HUES64 (cell line): ENCODE measurements around the gene IPO9.
"Not testable (repeated sequence)": the region's sequence is repeated elsewhere in the genome, so short reads cannot be mapped to it uniquely, and the experiment has no call there.

Source experiments
- H3K27ac ChIP-seq: 2 replicates; pipeline ENCODE4 v1.7.0; 2013; ENCODE audit warnings: low read depth, low read length, inconsistent platforms
- H3K27me3 ChIP-seq: 2 replicates; pipeline ENCODE4 v1.6.1; 2013; ENCODE audit warnings: mild to moderate bottlenecking, low read length; ENCODE audit not compliant: insufficient read depth
- H3K36me3 ChIP-seq: 2 replicates; pipeline ENCODE4 v1.6.1; 2013; ENCODE audit warnings: mild to moderate bottlenecking, low read length; ENCODE audit not compliant: insufficient read depth
- H3K4me1 ChIP-seq: 2 replicates; pipeline ENCODE4 v1.6.1; 2013; ENCODE audit warnings: mild to moderate bottlenecking, low read length, moderate library complexity; ENCODE audit not compliant: insufficient read depth
- H3K4me3 ChIP-seq: 2 replicates; pipeline ENCODE4 v1.5.1; 2013; ENCODE audit warnings: mild to moderate bottlenecking, low read length, moderate library complexity
- H3K9ac ChIP-seq: 2 replicates; pipeline ENCODE4 v1.6.1; 2013; ENCODE audit warnings: mild to moderate bottlenecking, low read depth, low read length
- H3K9me3 ChIP-seq: 2 replicates; pipeline ENCODE4 v1.6.1; 2013; ENCODE audit warnings: low read depth, low read length; ENCODE audit not compliant: insufficient read depth
- WGBS: fragments of 150-250, 120-280 bp; methylation state at CpG from one replicate; pipeline ENCODE4 v1.1.7; 2013; ENCODE audit warnings: missing lambda C conversion rate; 5-methylcytosine and 5-hydroxymethylcytosine counted together

IPO9 gene

DNA sequence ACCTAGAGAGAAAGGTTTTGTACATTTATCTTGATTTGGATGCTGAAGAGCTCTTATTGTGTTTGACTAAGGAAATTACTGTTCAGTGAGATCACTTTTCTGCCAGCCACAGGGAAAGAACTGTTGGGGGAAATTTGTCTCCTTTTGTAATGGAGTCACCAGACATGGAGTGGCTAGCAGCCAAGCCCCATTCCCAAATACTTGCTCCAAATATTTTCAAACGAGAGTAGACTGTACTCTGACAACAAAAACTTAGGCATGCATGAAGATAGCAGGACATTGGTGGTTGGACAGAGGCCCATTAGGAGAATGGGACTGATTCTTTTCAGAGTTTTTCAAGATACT, 21.1 kb downstream of the IPO9 start:
- H3K4me3 ChIP-seq, result no peak overlapping the region
- no peaks in the 10 kb centered on the region for H3K27me3 ChIP-seq
- H3K4me1 ChIP-seq, result no peaks in the 10 kb centered on the region; the same call in 1 of the 2 replicates
- no peak overlapping the region for H3K27ac ChIP-seq
- H3K9me3 ChIP-seq, result no peaks in the 10 kb centered on the region
- no peak overlapping the region for H3K9ac ChIP-seq
- WGBS, result 100% methylated on average over 1 of the region's 1 CpG
- peaks cover 83% of the 10 kb centered on the region for H3K36me3 ChIP-seq

DNA sequence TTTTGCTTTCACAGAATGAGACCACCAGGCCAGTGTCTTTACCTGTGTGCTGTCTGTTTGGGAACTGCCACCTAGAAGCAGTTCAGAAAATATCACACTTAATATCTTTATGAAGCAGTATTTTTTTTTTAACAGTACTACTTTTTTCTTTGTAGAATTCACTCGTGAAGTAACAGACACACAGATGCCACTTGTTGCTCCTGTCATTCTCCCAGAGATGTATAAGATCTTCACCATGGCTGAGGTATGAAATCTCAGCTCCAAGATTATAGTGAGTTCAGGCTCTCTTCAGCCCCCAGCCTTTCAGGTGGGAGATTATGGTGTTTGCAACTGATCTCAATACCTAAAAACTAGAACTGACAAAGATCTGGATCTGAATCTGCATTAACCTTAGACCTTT, 23.0 kb downstream of the IPO9 start:
- Histone ChIP-seq H3K4me1 (no peaks in the 10 kb centered on the region; the same call in 1 of the 2 replicates), H3K27me3 (no peaks in the 10 kb centered on the region), H3K9ac (no peak overlapping the region), H3K36me3 (peaks cover 98% of the 10 kb centered on the region), H3K9me3 (no peaks in the 10 kb centered on the region), H3K27ac (no peak overlapping the region), H3K4me3 (no peak overlapping the region)
- WGBS, result 91% methylated on average over 1 of the region's 1 CpG

- H3K4me3 ChIP-seq, H3K9ac ChIP-seq, H3K27me3 ChIP-seq, H3K27ac ChIP-seq, H3K4me1 ChIP-seq, H3K9me3 ChIP-seq: not testable (repeated sequence)
- peaks cover 98% of the 10 kb centered on the region for H3K36me3 ChIP-seq
- 94% methylated on average over 2 of the region's 2 CpGs for WGBS
Observed at GRCh38 chr1:201856722-201857121, 27.8 kb downstream of the IPO9 start.

GRCh38 chr1:201859424-201859823, 30.5 kb downstream of the IPO9 start:
- 93% methylated on average over 4 of the region's 5 CpGs for WGBS

GRCh38 chr1:201861448-201861847, 32.5 kb downstream of the IPO9 start:
- Histone ChIP-seq H3K27ac (no peak overlapping the region), H3K9me3 (no peaks in the 10 kb centered on the region), H3K36me3 (peaks cover 97% of the 10 kb centered on the region), H3K4me1 (no peaks in the 10 kb centered on the region), H3K9ac (no peak overlapping the region), H3K27me3 (no peaks in the 10 kb centered on the region), H3K4me3 (no peak overlapping the region)
- WGBS, result 100% methylated on average over 6 of the region's 7 CpGs

More at GRCh38 chr1:201859424-201859823, 30.5 kb downstream of the IPO9 start:
- H3K27ac ChIP-seq, result no peak overlapping the region
- H3K9me3 ChIP-seq, result no peaks in the 10 kb centered on the region
- H3K36me3 ChIP-seq, result peaks cover 97% of the 10 kb centered on the region
- H3K4me1 ChIP-seq, result no peaks in the 10 kb centered on the region
- no peaks in the 10 kb centered on the region for H3K27me3 ChIP-seq
- H3K9ac ChIP-seq, result no peak overlapping the region
- H3K4me3 ChIP-seq, result no peak overlapping the region

DNA sequence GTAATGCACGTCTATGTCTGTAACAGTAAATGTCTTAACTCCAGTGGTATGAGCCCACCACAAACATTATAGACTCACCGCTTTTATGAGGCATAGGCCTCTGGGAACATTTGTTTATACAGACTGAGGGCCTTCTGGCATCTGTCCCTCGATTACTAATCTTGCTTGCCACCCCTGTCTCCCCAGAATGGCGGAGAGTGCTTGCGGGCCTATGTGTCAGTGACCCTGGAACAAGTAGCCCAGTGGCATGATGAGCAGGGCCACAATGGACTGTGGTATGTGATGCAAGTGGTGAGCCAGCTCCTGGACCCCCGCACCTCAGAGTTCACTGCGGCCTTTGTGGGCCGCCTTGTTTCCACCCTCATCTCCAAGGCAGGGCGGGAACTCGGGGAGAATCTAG, 41.4 kb downstream of the IPO9 start:
- no peaks in the 10 kb centered on the region for H3K4me1 ChIP-seq
- H3K27ac ChIP-seq, result no peak overlapping the region
- no peaks in the 10 kb centered on the region for H3K27me3 ChIP-seq
- H3K4me3 ChIP-seq, result no peak overlapping the region
- no peak overlapping the region for H3K9ac ChIP-seq
- peaks cover 96% of the 10 kb centered on the region for H3K36me3 ChIP-seq
- no peaks in the 10 kb centered on the region for H3K9me3 ChIP-seq
- WGBS, result 94% methylated on average over 10 of the region's 10 CpGs

GRCh38 chr1:201874672-201875071, 45.7 kb downstream of the IPO9 start:
- Histone ChIP-seq H3K27ac (no peak overlapping the region), H3K4me3 (no peak overlapping the region), H3K9ac (no peak overlapping the region), H3K4me1 (no peaks in the 10 kb centered on the region), H3K9me3 (no peaks in the 10 kb centered on the region), H3K36me3 (peaks cover 74% of the 10 kb centered on the region), H3K27me3 (no peaks in the 10 kb centered on the region)
- 100% methylated on average over 1 of the region's 1 CpG for WGBS

DNA sequence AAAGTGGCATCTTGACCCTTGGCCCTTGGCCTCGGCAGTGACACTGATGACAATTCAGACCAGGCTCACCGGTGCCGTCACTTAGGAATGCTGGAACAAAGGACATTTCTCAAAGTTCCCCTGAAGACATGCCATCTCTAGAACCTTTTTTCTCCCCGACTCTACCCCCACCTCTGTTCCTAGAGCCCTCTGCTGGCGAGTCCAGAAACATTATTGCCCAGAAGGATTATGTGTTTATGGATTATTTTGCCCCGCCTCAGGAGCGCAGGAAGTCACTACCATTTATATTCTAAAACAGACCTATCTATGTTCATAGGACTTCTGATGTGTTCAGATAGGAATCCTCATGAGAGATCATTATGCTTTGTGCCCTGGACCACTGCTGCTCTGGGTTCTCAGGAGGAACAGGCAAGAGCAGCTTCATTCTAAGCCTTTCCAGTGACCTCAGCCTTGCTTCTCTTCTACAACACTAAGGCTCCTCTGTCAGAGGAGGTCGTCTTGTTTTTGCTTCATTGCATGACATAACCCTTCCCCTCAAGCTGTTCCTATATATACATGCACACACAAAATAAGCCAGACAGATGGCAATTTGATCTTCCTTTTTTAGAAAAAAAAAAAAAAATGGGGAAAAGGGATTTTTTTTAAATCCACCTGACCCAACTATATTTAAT, 47.3 kb downstream of the IPO9 start:
- WGBS, result 92% methylated on average over 6 of the region's 8 CpGs
- Histone ChIP-seq H3K27ac (no peak overlapping the region), H3K36me3 (peaks cover 58% of the 10 kb centered on the region)

DNA sequence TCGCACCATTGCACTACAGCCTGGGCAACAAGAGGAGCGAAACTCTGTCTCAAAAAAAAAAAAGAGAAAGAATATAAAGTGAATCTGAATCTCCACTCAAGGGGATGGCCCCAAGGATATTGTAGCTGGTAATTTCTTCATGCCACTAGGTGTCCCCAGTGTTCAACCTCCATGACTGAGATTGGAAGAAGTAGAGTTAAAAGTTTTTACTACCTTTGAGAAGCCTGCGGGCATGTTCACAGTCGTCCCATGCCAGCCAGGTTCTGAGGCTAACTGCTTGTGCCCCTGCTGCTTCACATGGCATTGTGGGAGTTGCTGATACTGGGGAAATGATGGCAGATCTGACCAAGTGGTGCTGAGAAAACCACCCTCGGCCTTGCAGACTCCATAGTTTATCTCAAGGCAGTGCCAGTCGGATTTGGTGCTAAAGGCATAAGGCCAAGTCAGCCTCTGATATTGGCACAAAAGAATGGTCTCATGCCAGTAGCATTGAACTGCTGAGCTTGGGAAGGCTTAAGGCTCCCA, 49.0 kb downstream of the IPO9 start:
- peaks cover 42% of the 10 kb centered on the region for H3K36me3 ChIP-seq
- no peak overlapping the region for H3K27ac ChIP-seq
- H3K27me3 ChIP-seq, result no peaks in the 10 kb centered on the region
- no peak overlapping the region for H3K9ac ChIP-seq
- peaks cover 13% of the 10 kb centered on the region; the same call in 1 of the 2 replicates for H3K4me1 ChIP-seq
- no peaks in the 10 kb centered on the region for H3K9me3 ChIP-seq
- WGBS, result 80% methylated on average over 6 of the region's 6 CpGs
- H3K4me3 ChIP-seq, result no peak overlapping the region

More for the DNA sequence above, 47.3 kb downstream of the IPO9 start:
- H3K4me1 ChIP-seq, result peaks cover 6% of the 10 kb centered on the region; the same call in 1 of the 2 replicates
- no peaks in the 10 kb centered on the region for H3K27me3 ChIP-seq
- H3K9ac ChIP-seq, result no peak overlapping the region
- H3K4me3 ChIP-seq, result no peak overlapping the region
- H3K9me3 ChIP-seq, result no peaks in the 10 kb centered on the region

DNA sequence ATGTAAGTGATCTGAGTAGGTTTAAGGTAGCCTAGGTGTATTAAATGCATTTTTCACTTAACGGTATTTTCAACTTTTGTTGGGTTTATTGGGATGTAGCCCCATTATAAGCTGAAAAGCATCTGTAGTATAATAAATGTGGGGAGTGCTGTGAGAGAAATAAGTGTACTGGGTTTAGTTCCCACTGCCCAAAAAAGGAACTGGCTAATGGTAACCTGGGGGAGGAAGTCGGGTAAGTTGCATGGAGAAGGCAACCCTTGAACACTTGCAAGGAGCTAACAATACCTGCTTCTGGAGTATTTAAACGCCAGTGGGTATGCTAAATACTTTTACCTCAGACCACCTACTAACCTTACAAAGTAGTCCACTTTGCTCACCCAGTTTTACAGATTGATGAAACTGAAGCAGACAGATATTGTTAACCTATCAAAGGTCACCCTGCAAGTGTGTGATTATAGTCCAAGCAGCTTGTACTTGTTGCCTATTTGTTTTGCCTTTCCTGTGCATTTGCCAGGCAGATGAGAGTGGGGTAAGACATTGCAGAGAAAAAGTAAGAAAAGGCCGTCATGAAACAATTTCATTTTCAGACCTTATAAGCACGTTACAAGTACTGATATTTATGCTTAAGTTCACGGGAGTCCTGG, 52.1 kb downstream of the IPO9 start:
- H3K4me1 ChIP-seq, result peaks cover 21% of the 10 kb centered on the region; the same call in 1 of the 2 replicates
- H3K27me3 ChIP-seq, result no peaks in the 10 kb centered on the region
- H3K27ac ChIP-seq, result no peak overlapping the region
- WGBS, result 87% methylated on average over 6 of the region's 6 CpGs
- H3K4me3 ChIP-seq, result no peak overlapping the region
- H3K9ac ChIP-seq, result no peak overlapping the region
- peaks cover 13% of the 10 kb centered on the region for H3K36me3 ChIP-seq
- H3K9me3 ChIP-seq, result no peaks in the 10 kb centered on the region

GRCh38 chr1:201881617-201882016, 52.7 kb downstream of the IPO9 start:
- WGBS, result 94% methylated on average over 1 of the region's 1 CpG
- Histone ChIP-seq H3K9me3 (no peaks in the 10 kb centered on the region), H3K27ac (no peak overlapping the region)

More at GRCh38 chr1:201881617-201882016, 52.7 kb downstream of the IPO9 start:
- no peak overlapping the region for H3K4me3 ChIP-seq
- no peaks in the 10 kb centered on the region for H3K27me3 ChIP-seq
- H3K36me3 ChIP-seq, result peaks cover 8% of the 10 kb centered on the region
- H3K9ac ChIP-seq, result no peak overlapping the region
- H3K4me1 ChIP-seq, result peaks cover 21% of the 10 kb centered on the region; the same call in 1 of the 2 replicates
